Tibial nerve (tissue), 4 donors: ENCODE measurements around the gene LILRB3.

Source experiments
- EP300 ChIP-seq, 2 donors: sonication (generic); formaldehyde crosslinking; IDR thresholded peaks; one replicate each; pipeline ENCODE4 v1.6.1; 2017; ENCODE audit warnings: antibody characterized with exemption in 2 of 2, mild to moderate bottlenecking in 1 of 2
- POLR2A ChIP-seq, 2 donors: fragments of 450-650 bp; IDR thresholded peaks; one replicate each; pipeline ENCODE4 v1.6.1; 2017; ENCODE audit warnings: antibody characterized with exemption in 2 of 2, mild to moderate bottlenecking in 2 of 2, moderate library complexity in 2 of 2
- TF ChIP-seq, protein P1 (sequence below), 5 experiments: fragments of 200-600 bp in 3 of 5; fragments of 450-650 bp in 2 of 5; sonication (generic) in 3 of 5; IDR thresholded peaks; one replicate each; pipeline ENCODE4 v1.5.1; 2016 to 2019; ENCODE audit warnings: antibody characterized with exemption in 5 of 5, mild to moderate bottlenecking in 3 of 5, moderate library complexity in 2 of 5

DNA sequence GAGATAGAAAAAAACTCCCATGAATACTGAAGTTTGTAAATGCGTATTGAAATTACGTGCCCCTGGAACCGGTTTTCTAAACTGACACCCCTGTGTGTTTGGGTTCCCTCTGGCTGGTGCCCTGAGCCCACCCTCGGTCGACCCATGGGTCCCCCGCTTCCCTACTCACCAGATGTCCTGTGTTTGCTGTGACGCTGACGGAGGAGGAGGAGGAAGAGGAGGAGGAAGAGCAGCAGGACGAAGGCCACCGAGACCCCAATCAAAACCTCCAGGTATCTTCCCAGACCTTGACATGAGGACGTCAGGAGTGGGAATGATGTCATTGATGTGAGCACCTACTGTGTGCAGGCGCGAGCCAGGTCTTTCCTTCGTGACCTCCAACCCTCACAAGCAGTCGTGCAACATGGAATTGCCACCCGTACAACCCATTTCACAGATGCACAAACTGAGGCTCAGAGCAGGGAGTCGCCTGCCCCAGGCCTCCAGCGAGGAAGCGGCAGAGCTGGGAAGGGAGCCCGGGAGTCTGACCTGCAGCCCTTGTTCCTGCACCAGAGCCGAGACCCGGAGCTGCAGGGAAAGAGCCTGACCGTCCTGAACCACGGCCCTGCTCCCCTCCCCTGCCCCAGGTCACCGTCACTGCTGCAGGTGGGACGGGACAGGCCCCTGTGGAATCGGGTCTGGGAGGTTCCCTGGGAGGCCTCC, 3.7 kb downstream of the LILRB3 start:
- TF ChIP-seq POLR2A (IDR thresholded peaks at IDR 0.05) (no peak), EP300 (IDR thresholded peaks at IDR 0.05) (no peak)
- TF ChIP-seq, protein P1, sequence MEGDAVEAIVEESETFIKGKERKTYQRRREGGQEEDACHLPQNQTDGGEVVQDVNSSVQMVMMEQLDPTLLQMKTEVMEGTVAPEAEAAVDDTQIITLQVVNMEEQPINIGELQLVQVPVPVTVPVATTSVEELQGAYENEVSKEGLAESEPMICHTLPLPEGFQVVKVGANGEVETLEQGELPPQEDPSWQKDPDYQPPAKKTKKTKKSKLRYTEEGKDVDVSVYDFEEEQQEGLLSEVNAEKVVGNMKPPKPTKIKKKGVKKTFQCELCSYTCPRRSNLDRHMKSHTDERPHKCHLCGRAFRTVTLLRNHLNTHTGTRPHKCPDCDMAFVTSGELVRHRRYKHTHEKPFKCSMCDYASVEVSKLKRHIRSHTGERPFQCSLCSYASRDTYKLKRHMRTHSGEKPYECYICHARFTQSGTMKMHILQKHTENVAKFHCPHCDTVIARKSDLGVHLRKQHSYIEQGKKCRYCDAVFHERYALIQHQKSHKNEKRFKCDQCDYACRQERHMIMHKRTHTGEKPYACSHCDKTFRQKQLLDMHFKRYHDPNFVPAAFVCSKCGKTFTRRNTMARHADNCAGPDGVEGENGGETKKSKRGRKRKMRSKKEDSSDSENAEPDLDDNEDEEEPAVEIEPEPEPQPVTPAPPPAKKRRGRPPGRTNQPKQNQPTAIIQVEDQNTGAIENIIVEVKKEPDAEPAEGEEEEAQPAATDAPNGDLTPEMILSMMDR (IDR thresholded peaks at IDR 0.05), result no peak
